GM12864 (cell line): ENCODE measurements around the gene KMT2E.

ENCODE experiments used
- DNase-seq: peaks from one replicate; pipeline ENCODE4 v3.0.0-alpha.2; 2011; ENCODE audit warnings: low read depth
- H3K4me3 ChIP-seq: 2 replicates; pipeline ENCODE4 v1.5.1; 2011; ENCODE audit warnings: mild to moderate bottlenecking, low read depth, low read length, control low read depth
- CTCF ChIP-seq: IDR thresholded peaks from 2 replicates; pipeline ENCODE4 v1.5.1; 2011; ENCODE audit warnings: low read depth, mild to moderate bottlenecking, moderate library complexity, low read length, control low read depth, inconsistent platforms; ENCODE audit errors: missing control alignments

KMT2E gene

GRCh38 chr7:105060923-105061322, 46.9 kb downstream of the KMT2E start:
- TF ChIP-seq CTCF, result no peak
- H3K4me3 ChIP-seq, result no peak overlapping the region
- no peak for DNase-seq

- no peak for TF ChIP-seq CTCF
- H3K4me3 ChIP-seq, result no peak overlapping the region
- no peak for DNase-seq
These were observed 51.1 kb downstream of the KMT2E start for GRCh38 chr7:105065104-105065503.

- no peak for DNase-seq
- TF ChIP-seq CTCF, result no peak
- H3K4me3 ChIP-seq, result no peak overlapping the region
These were observed 53.7 kb downstream of the KMT2E start for GRCh38 chr7:105067691-105068090.

GRCh38 chr7:105068886-105069285, 54.9 kb downstream of the KMT2E start:
- TF ChIP-seq CTCF, result no peak
- DNase-seq, result no peak
- H3K4me3 ChIP-seq, result no peak overlapping the region

- DNase-seq, result no peak
- no peak overlapping the region for H3K4me3 ChIP-seq
- TF ChIP-seq CTCF, result no peak
These were observed 59.1 kb downstream of the KMT2E start for GRCh38 chr7:105073143-105073542.

GRCh38 chr7:105079348-105079747, 65.3 kb downstream of the KMT2E start:
- no peak for DNase-seq
- no peak overlapping the region for H3K4me3 ChIP-seq
- TF ChIP-seq CTCF, result no peak

GRCh38 chr7:105084581-105084980, 70.6 kb downstream of the KMT2E start:
- H3K4me3 ChIP-seq, result no peak overlapping the region
- TF ChIP-seq CTCF, result no peak

More at GRCh38 chr7:105084581-105084980, 70.6 kb downstream of the KMT2E start:
- DNase-seq, result no peak
